Endothelial cell of umbilical vein (primary cell): ENCODE data around the gene MFSD1. TPM values are rescaled to one million over a fixed set of nuclear protein-coding genes. Genes with fewer than 3 reads are reported as not detected.

Experiments used
- BruUV-seq: library from RNA; stranded (reverse); fragments of 400-500 nt; replicated peaks from 2 replicates; lab custom pipeline; 2021; lab: Mats Ljungman, UMichigan
- CTCF ChIA-PET: fragments of 300-600, 350-600 bp; sonication (Branson Sonifier 250); formaldehyde crosslinking; loops from one replicate; lab custom pipeline; 2021; ENCODE audit warnings: antibody characterized with exemption, inconsistent platforms; lab: Charles Lee
- POLR2A ChIA-PET: fragments of 300-600, 350-600 bp; sonication (Branson Sonifier 250); formaldehyde crosslinking; loops from one replicate; lab custom pipeline; 2021; ENCODE audit warnings: antibody characterized with exemption, inconsistent platforms; lab: Charles Lee
- DNase-seq: peaks from one replicate; pipeline ENCODE4 v3.0.0-alpha.2; 2011; ENCODE audit warnings: low read depth, low spot score
- FAIRE-seq: peaks from 2 replicates; lab custom pipeline; 2011; peaks lifted over from hg19 to GRCh38; lab: Jason Lieb, UNC
- H2AFZ ChIP-seq: 2 replicates; pipeline ENCODE4 v1.6.0; 2012; ENCODE audit warnings: low read depth, low read length, control low read depth, inconsistent platforms
- H3K27ac ChIP-seq: 2 replicates; pipeline ENCODE4 v1.5.1; 2011; ENCODE audit warnings: low read depth, mild to moderate bottlenecking, control low read depth, low read length, moderate library complexity; ENCODE audit not compliant: insufficient read depth
- H3K27me3 ChIP-seq, 2 experiments: 2 replicates each; pipeline versions ENCODE4 v1.6.0 to v1.6.1; 2011; ENCODE audit warnings: low read length in 2 of 2, mixed read lengths in 1 of 2; ENCODE audit not compliant: control insufficient read depth in 2 of 2, insufficient read depth in 2 of 2
- H3K36me3 ChIP-seq, 2 experiments: 2 replicates in 1 of 2; 3 replicates in 1 of 2; pipeline ENCODE4 v1.5.1; 2011; ENCODE audit warnings: low read length in 2 of 2, mild to moderate bottlenecking in 1 of 2, moderate library complexity in 1 of 2; ENCODE audit not compliant: control insufficient read depth in 2 of 2, insufficient read depth in 2 of 2; ENCODE audit errors: extremely low read depth in 1 of 2
- H3K4me1 ChIP-seq: 3 replicates; pipeline ENCODE4 v1.5.1; 2011; ENCODE audit warnings: mild to moderate bottlenecking, low read length; ENCODE audit not compliant: control insufficient read depth, insufficient read depth; ENCODE audit errors: extremely low read depth
- H3K4me2 ChIP-seq: 2 replicates; pipeline ENCODE4 v1.6.1; 2011; ENCODE audit warnings: low read length, control low read depth, mixed read lengths; ENCODE audit not compliant: insufficient read depth
- H3K4me3 ChIP-seq, 3 experiments: fragments of 200-600 bp in 1 of 3; sonication (generic), shearing (Covaris generic) in 1 of 3; replicated peaks in 1 of 3; 2 replicates each; pipeline ENCODE4 v1.5.1; 2011 to 2016; ENCODE audit warnings: control low read depth in 3 of 3, low read length in 3 of 3, mild to moderate bottlenecking in 2 of 3, inconsistent platforms in 1 of 3, low read depth in 1 of 3, moderate library complexity in 1 of 3; ENCODE audit not compliant: insufficient read depth in 1 of 3
- H3K79me2 ChIP-seq: 2 replicates; pipeline ENCODE4 v1.6.0; 2012; ENCODE audit warnings: low read length, inconsistent platforms; ENCODE audit not compliant: control insufficient read depth, insufficient read depth
- H3K9ac ChIP-seq: replicated peaks from 2 replicates; pipeline ENCODE3; 2011; ENCODE audit warnings: low read length, control low read depth; ENCODE audit not compliant: insufficient read depth; ENCODE audit errors: extremely low read depth
- H3K9me1 ChIP-seq: replicated peaks from 3 replicates; pipeline ENCODE4 v1.6.0; 2011; ENCODE audit warnings: mild to moderate bottlenecking, low read length; ENCODE audit not compliant: control insufficient read depth, insufficient read depth; ENCODE audit errors: extremely low read depth
- H3K9me3 ChIP-seq: replicated peaks from 2 replicates; pipeline ENCODE4 v1.5.1; 2012; ENCODE audit warnings: low read length, inconsistent platforms; ENCODE audit not compliant: control insufficient read depth, insufficient read depth
- H4K20me1 ChIP-seq: replicated peaks from 2 replicates; pipeline ENCODE3; 2011; ENCODE audit warnings: mild to moderate bottlenecking, low read length; ENCODE audit not compliant: control insufficient read depth, insufficient read depth; ENCODE audit errors: extremely low read depth
- CTCF ChIP-seq, 2 donors: IDR thresholded peaks; 1 replicate in 1 of 2; 2 replicates in 1 of 2; pipeline ENCODE4 v1.5.1; 2011; ENCODE audit warnings: low read length in 2 of 2, mild to moderate bottlenecking in 2 of 2, moderate library complexity in 2 of 2, control low read depth in 1 of 2, inconsistent platforms in 1 of 2, low read depth in 1 of 2; ENCODE audit not compliant: insufficient read depth in 1 of 2; ENCODE audit errors: extremely low read depth in 1 of 2
- EZH2 ChIP-seq: IDR thresholded peaks from 2 replicates; pipeline ENCODE4 v1.6.1; 2012; ENCODE audit warnings: borderline replicate concordance, low read depth, mild to moderate bottlenecking, moderate library complexity, low read length, inconsistent platforms; ENCODE audit not compliant: severe bottlenecking
- FOS ChIP-seq: IDR thresholded peaks from 2 replicates; pipeline ENCODE4 v1.6.1; 2011; ENCODE audit warnings: mild to moderate bottlenecking, low read length, moderate library complexity, borderline replicate concordance; ENCODE audit not compliant: insufficient read depth
- GATA2 ChIP-seq: IDR thresholded peaks from 2 replicates; pipeline ENCODE4 v1.7.0; 2011; ENCODE audit warnings: low read depth, mild to moderate bottlenecking, moderate library complexity, mixed read lengths, low read length; ENCODE audit not compliant: insufficient read length, insufficient read depth
- JUN ChIP-seq: IDR thresholded peaks from 2 replicates; pipeline ENCODE4 v1.6.1; 2011; ENCODE audit warnings: borderline replicate concordance, low read depth; ENCODE audit not compliant: insufficient read length, insufficient read depth
- MAX ChIP-seq: IDR thresholded peaks from 2 replicates; pipeline ENCODE4 v1.6.1; 2011; ENCODE audit not compliant: insufficient read depth, insufficient read length
- MYC ChIP-seq: IDR thresholded peaks from one replicate; pipeline ENCODE4 v1.6.1; 2011; ENCODE audit warnings: mild to moderate bottlenecking, low read depth, low read length
- POLR2A ChIP-seq: IDR thresholded peaks from 2 replicates; pipeline ENCODE4 v1.6.1; 2012; ENCODE audit warnings: low read depth, mild to moderate bottlenecking, control low read depth, low read length
- POLR2AphosphoS5 ChIP-seq: IDR thresholded peaks from 2 replicates; pipeline ENCODE4 v1.6.1; 2012; ENCODE audit warnings: low read depth, mild to moderate bottlenecking, control low read depth, low read length, moderate library complexity; ENCODE audit not compliant: insufficient read depth
- dilution Hi-C: fragments of 300-500 bp; cut with MboI; formaldehyde crosslinking; loops from one replicate; pipeline ENCODE4 v1.15.0; 2019; ENCODE audit warnings: low sequenced_read_pairs; ENCODE audit not compliant: extremely low pct_ligation_motif_present
- intact Hi-C: fragments of 100-400 bp; cut with micrococcal nuclease; formaldehyde crosslinking; loops from one replicate; pipeline ENCODE4 v1.10.0; 2022
- polyA plus RNA-seq, 4 experiments: library from polyadenylated mRNA; depleted of rRNA in 3 of 4; stranded (reverse) in 3 of 4; unstranded in 1 of 4; fragments of >200 nt; gene quantifications; 2 replicates each; pipeline versions ENCODE4 v1.2.1 to v1.2.3, GENCODE V29; 2011 to 2012; ENCODE audit warnings: missing spikeins in 1 of 4
- total RNA-seq: library from RNA; stranded (reverse); gene quantifications from 2 replicates; pipeline ENCODE4 v1.2.3, GENCODE V29; 2021

Gene MFSD1
- total and polyA plus RNA-seq, 2 donors (not counting 3 experiments of a cell fraction or from before 2014, with no cell fraction given): 38.2 to 65.1 TPM

GRCh38 chr3:158847885-158848284, 46.0 kb downstream of the MFSD1 start:
- H3K27me3 ChIP-seq: no peaks in the 10 kb centered on the region
- BruUV-seq: no TSS peak
- no peak overlapping the region for H3K27ac ChIP-seq
- no peak overlapping the region for H3K4me3 ChIP-seq
- H3K4me2 ChIP-seq: no peak overlapping the region
- POLR2A ChIA-PET: no interaction called here
- no peaks in the 10 kb centered on the region for H3K9me1 ChIP-seq
- DNase-seq (no peak), FAIRE-seq (no peak)
- no peak overlapping the region for H3K9ac ChIP-seq
- dilution Hi-C loops: no loop called here
- H4K20me1 ChIP-seq: no peaks in the 10 kb centered on the region
- no peak for TF ChIP-seq GATA2
- TF ChIP-seq MYC: no peak
- TF ChIP-seq POLR2AphosphoS5: no peak
- no peak for TF ChIP-seq CTCF (IDR thresholded peaks at IDR 0.05; ENCODE audit: extremely low read depth in 1 of 2, insufficient read depth in 1 of 2, low read depth in 1 of 2, low read length in 2 of 2)
- TF ChIP-seq POLR2A: no peak
- TF ChIP-seq FOS: no peak
- TF ChIP-seq EZH2: no peak
- no peak for TF ChIP-seq JUN
- no peak for TF ChIP-seq MAX
- intact Hi-C loops: loop anchor here (5.0 to 10.0 kb wide), 3 partner anchors 307 to 737 kb away; no protein-coding TSS in a partner anchor
- H3K36me3 ChIP-seq: no peaks in the 10 kb centered on the region
- CTCF ChIA-PET: interaction anchor here (0.8 to 6.3 kb wide), 4 partner anchors 70 to 418 kb away, joined by 3 to 249 read pairs (median 56); no protein-coding TSS in a partner anchor
- H3K9me3 ChIP-seq: no peaks in the 10 kb centered on the region
- no peak overlapping the region for H2AFZ ChIP-seq
- no peaks in the 10 kb centered on the region for H3K4me1 ChIP-seq
- no peaks in the 10 kb centered on the region for H3K79me2 ChIP-seq
